Osteocyte (in vitro differentiated cells): ENCODE measurements around the gene TRIM68. TPM values are rescaled to one million over a fixed set of nuclear protein-coding genes. Genes with fewer than 3 reads are reported as not detected.

Source experiments
- DNase-seq: peaks from one replicate; pipeline ENCODE4 v3.0.0; 2021; ENCODE audit warnings: mixed read lengths; ENCODE audit not compliant: unreplicated experiment; ENCODE audit errors: extremely low spot score
- H3K27ac Mint-ChIP-seq: one replicate; pipeline ENCODE4 v1.8.0; 2021; ENCODE audit warnings: mild to moderate bottlenecking, mixed read lengths; ENCODE audit not compliant: unreplicated experiment
- H3K27me3 Mint-ChIP-seq: one replicate; pipeline ENCODE4 v1.8.0; 2021; ENCODE audit warnings: mixed read lengths; ENCODE audit not compliant: unreplicated experiment
- H3K36me3 Mint-ChIP-seq: one replicate; pipeline ENCODE4 v1.8.0; 2021; ENCODE audit warnings: mixed read lengths; ENCODE audit not compliant: unreplicated experiment
- H3K4me1 Mint-ChIP-seq: one replicate; pipeline ENCODE4 v1.8.0; 2021; ENCODE audit warnings: mixed read lengths; ENCODE audit not compliant: unreplicated experiment
- H3K4me3 Mint-ChIP-seq: one replicate; pipeline ENCODE4 v1.8.0; 2021; ENCODE audit warnings: mild to moderate bottlenecking, moderate library complexity, mixed read lengths; ENCODE audit not compliant: unreplicated experiment
- H3K9me3 Mint-ChIP-seq: one replicate; pipeline ENCODE4 v1.8.0; 2021; ENCODE audit warnings: mixed read lengths; ENCODE audit not compliant: unreplicated experiment
- total RNA-seq: library from RNA; stranded (reverse); gene quantifications from 2 replicates; pipeline ENCODE4 v1.2.1, GENCODE V29; 2021
- TF ChIP-seq, protein P1 (sequence below): fragments of 200-600 bp; sonication (generic); IDR thresholded peaks from 2 replicates; pipeline ENCODE4 v1.5.0; 2021; ENCODE audit warnings: antibody characterized with exemption, mild to moderate bottlenecking, moderate library complexity

TRIM68 gene
- total RNA-seq, 1 donor from 2014 or later, result 10.7 TPM

DNA sequence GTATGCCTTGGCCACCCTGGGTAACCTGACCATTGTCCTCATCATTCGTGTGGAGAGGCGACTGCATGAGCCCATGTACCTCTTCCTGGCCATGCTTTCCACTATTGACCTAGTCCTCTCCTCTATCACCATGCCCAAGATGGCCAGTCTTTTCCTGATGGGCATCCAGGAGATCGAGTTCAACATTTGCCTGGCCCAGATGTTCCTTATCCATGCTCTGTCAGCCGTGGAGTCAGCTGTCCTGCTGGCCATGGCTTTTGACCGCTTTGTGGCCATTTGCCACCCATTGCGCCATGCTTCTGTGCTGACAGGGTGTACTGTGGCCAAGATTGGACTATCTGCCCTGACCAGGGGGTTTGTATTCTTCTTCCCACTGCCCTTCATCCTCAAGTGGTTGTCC lies 31.9 kb upstream of the TRIM68 start:
- Mint-ChIP-seq H3K4me1 (peaks cover 37% of the 10 kb centered on the region), H3K27me3 (no peaks in the 10 kb centered on the region), H3K9me3 (no peaks in the 10 kb centered on the region), H3K4me3 (no peak overlapping the region), H3K27ac (no peak overlapping the region), H3K36me3 (no peaks in the 10 kb centered on the region)
- DNase-seq, result no peak
- TF ChIP-seq, protein P1, sequence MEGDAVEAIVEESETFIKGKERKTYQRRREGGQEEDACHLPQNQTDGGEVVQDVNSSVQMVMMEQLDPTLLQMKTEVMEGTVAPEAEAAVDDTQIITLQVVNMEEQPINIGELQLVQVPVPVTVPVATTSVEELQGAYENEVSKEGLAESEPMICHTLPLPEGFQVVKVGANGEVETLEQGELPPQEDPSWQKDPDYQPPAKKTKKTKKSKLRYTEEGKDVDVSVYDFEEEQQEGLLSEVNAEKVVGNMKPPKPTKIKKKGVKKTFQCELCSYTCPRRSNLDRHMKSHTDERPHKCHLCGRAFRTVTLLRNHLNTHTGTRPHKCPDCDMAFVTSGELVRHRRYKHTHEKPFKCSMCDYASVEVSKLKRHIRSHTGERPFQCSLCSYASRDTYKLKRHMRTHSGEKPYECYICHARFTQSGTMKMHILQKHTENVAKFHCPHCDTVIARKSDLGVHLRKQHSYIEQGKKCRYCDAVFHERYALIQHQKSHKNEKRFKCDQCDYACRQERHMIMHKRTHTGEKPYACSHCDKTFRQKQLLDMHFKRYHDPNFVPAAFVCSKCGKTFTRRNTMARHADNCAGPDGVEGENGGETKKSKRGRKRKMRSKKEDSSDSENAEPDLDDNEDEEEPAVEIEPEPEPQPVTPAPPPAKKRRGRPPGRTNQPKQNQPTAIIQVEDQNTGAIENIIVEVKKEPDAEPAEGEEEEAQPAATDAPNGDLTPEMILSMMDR, result no peak

DNA sequence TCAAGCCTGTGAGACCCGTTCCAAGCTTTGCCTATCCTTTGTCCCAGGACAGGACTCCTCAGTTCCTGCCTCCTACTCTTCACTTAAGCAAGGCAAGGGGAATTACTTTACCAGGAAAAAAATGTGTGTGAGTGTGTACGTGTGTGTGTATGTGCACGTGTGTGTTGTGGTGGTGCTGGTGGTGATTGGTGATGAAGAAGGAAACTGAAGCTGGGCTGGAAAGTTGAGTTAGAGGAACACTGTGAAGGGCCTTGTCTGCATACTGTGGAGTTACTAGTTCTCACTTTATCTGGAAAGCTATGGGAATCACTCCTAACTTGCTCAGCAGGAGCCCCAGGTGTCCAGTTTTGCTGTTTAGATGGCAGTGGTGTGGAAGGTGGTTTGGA lies 29.6 kb upstream of the TRIM68 start:
- H3K27me3 Mint-ChIP-seq, result peaks cover 4% of the 10 kb centered on the region
- H3K4me3 Mint-ChIP-seq, result no peak overlapping the region
- H3K36me3 Mint-ChIP-seq, result no peaks in the 10 kb centered on the region

DNA sequence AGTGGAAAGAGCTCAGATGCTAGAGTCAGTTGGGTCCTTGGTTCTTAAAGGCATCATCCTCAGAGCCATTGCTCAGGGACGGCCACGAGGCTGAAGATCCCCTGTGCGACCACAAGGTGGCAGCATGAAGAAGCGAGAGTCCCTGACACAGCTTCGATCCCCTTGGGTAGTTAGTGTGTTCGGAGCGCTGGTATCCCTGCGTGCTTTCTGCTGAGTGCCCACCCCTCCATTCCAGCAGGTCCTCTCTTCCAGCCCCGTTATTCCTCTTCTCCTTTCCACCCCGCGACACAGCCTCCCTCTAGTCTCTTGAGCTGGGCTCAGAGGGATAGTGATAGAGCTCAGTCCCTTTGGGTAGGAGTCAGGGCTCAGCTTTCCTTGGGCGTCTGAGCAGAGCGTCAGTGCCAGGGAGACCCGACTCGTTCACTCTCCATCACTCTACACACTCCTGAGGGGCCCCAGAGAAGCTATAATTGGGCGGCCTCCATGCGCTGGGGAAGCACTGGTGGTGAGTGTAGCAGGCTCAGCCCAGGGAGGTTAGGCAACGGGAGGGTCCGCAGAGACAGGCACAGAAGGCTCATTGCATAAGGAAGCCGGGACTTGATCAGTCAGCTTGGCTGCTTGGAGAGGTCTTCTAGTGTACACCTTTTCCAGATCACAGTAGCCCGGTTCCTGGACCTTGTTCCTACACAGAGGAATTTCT lies 29.1 kb upstream of the TRIM68 start, which contains the start of gene OR51D1:
Gene OR51D1 (plus strand): TSS at position 516 of the 700 bp plus-strand sequence. CDS start 2,314 bp downstream, outside the sequence.
- H3K27me3 Mint-ChIP-seq, result peaks cover 7% of the 10 kb centered on the region
- H3K4me1 Mint-ChIP-seq, result peaks cover 9% of the 10 kb centered on the region
- H3K4me3 Mint-ChIP-seq, result no peak within 1 kb of the TSS
- peak; percentile 92 for DNase-seq
- no peaks in the 10 kb centered on the region for H3K36me3 Mint-ChIP-seq
- H3K9me3 Mint-ChIP-seq, result no peaks in the 10 kb centered on the region
- TF ChIP-seq, protein P1, result peak; percentile 98
- H3K27ac Mint-ChIP-seq, result no peak within 1 kb of the TSS

More for the DNA sequence above, 29.6 kb upstream of the TRIM68 start:
- Mint-ChIP-seq H3K9me3 (no peaks in the 10 kb centered on the region), H3K4me1 (peaks cover 15% of the 10 kb centered on the region), H3K27ac (no peak overlapping the region)
- TF ChIP-seq, protein P1, result no peak
- no peak for DNase-seq

DNA sequence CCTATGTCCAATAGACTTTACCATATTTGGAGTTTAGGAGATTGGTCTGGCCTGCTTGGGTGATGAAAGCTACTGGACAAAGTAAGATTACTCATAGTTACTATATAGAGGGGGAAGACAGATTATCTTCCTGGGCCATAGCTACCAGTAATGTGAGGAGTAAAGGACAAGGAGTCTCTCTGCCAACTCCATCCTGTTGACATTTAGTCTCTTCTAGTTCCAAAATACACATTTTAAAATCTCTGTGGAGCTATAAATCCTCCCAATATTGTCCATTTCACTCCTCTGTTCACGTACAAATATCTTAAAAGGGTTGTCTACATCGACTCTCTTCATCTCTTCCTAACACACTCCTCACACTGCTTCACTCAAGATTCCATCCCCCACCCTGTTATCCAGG lies 28.1 kb upstream of the TRIM68 start:
- Mint-ChIP-seq H3K36me3 (no peaks in the 10 kb centered on the region), H3K9me3 (no peaks in the 10 kb centered on the region), H3K4me3 (no peak overlapping the region), H3K4me1 (peaks cover under 1% of the 10 kb centered on the region), H3K27ac (no peak overlapping the region), H3K27me3 (peaks cover 16% of the 10 kb centered on the region)
- no peak for DNase-seq
- TF ChIP-seq, protein P1, result no peak

DNA sequence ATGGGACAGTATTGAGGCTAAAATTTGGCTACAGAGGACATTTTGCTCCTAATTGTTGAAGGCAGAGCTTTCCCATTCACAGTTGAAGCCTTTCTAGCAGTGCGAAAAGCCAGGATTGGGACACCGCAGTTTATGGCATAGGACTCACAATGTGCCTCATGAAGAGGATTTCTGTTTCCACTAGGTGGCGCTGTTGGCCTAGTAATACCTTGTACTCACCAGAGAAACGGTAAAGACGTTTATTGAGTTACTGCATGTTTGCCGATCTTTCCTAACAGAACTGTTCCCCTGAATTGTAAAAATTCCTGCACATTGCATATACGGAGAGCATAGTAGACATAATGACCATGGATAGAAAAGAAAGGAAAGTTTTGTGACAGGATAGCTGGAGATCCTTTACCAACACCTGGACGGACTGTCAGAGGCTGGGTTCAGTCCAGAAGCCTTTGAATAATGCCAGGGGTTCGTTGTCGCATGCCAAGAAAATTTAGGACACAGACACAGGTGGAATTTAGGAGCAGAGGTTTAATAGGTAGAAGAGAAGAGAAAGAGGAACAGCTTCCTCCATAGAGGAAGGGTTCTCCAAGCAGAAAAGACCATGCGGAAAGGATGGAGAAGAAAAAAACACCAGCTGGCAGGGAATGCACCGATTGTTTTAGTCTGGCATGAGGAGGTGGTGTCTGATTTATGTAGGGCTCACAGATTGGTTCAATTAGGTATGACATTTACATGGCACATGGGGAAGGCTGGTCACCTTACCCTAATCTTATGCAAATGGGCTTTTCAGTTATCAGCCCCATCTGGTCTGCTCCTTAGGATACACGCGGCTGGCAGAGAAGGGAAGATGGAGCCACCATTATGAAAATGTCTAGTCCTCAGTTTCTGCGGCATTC lies 18.4 kb upstream of the TRIM68 start:
- peaks cover 2% of the 10 kb centered on the region for H3K4me1 Mint-ChIP-seq

More for the DNA sequence above, 18.4 kb upstream of the TRIM68 start:
- Mint-ChIP-seq H3K9me3 (no peaks in the 10 kb centered on the region), H3K36me3 (no peaks in the 10 kb centered on the region), H3K4me3 (no peak overlapping the region), H3K27me3 (peaks cover 70% of the 10 kb centered on the region), H3K27ac (no peak overlapping the region)
- TF ChIP-seq, protein P1, result peak; percentile 83
- peak; percentile 88 for DNase-seq
